ENCODE measurements around the gene B3GAT1.

B3GAT1 gene

GRCh38 chr11:134442246-134442645 is 30.2 kb upstream of the B3GAT1 start:
- DNase-seq (ENCODE audit: insufficient read length, low spot score) (no peak), FAIRE-seq (no peak)
- TF ChIP-seq PAX5 (IDR thresholded peaks at IDR 0.05; ENCODE audit: insufficient read depth, low read length, severe bottlenecking) (no peak), SPI1 (IDR thresholded peaks at IDR 0.05; ENCODE audit: low read depth, low read length) (no peak), POLR2AphosphoS5 (IDR thresholded peaks at IDR 0.05; ENCODE audit: low read depth, low read length) (no peak), TAF1 (IDR thresholded peaks at IDR 0.05; ENCODE audit: low read depth, low read length) (no peak), POU2F2 (IDR thresholded peaks at IDR 0.05; ENCODE audit: low read depth, low read length) (no peak), POLR2A (IDR thresholded peaks at IDR 0.05; ENCODE audit: low read depth, low read length) (no peak)

GRCh38 chr11:134441706-134442105 is 29.7 kb upstream of the B3GAT1 start:
- FAIRE-seq (no peak), DNase-seq (ENCODE audit: insufficient read length, low spot score) (no peak)
- TF ChIP-seq POLR2AphosphoS5 (IDR thresholded peaks at IDR 0.05; ENCODE audit: low read depth, low read length), result no peak
- TF ChIP-seq SPI1 (IDR thresholded peaks at IDR 0.05; ENCODE audit: low read depth, low read length), result no peak
- TF ChIP-seq POU2F2 (IDR thresholded peaks at IDR 0.05; ENCODE audit: low read depth, low read length), result no peak
- no peak for TF ChIP-seq TAF1 (IDR thresholded peaks at IDR 0.05; ENCODE audit: low read depth, low read length)
- TF ChIP-seq PAX5 (IDR thresholded peaks at IDR 0.05; ENCODE audit: insufficient read depth, low read length, severe bottlenecking), result no peak
- TF ChIP-seq POLR2A (IDR thresholded peaks at IDR 0.05; ENCODE audit: low read depth, low read length), result no peak

GRCh38 chr11:134441281-134441680 is 29.2 kb upstream of the B3GAT1 start:
- no peak for DNase-seq (ENCODE audit: insufficient read length, low spot score)
- TF ChIP-seq POLR2AphosphoS5 (IDR thresholded peaks at IDR 0.05; ENCODE audit: low read depth, low read length), result no peak
- TF ChIP-seq PAX5 (IDR thresholded peaks at IDR 0.05; ENCODE audit: insufficient read depth, low read length, severe bottlenecking), result no peak
- TF ChIP-seq TAF1 (IDR thresholded peaks at IDR 0.05; ENCODE audit: low read depth, low read length), result no peak
- no peak for TF ChIP-seq SPI1 (IDR thresholded peaks at IDR 0.05; ENCODE audit: low read depth, low read length)
- TF ChIP-seq POLR2A (IDR thresholded peaks at IDR 0.05; ENCODE audit: low read depth, low read length), result no peak
- no peak for TF ChIP-seq POU2F2 (IDR thresholded peaks at IDR 0.05; ENCODE audit: low read depth, low read length)
- no peak for FAIRE-seq

GRCh38 chr11:134440851-134441250 is 28.8 kb upstream of the B3GAT1 start:
- DNase-seq (ENCODE audit: insufficient read length, low spot score) (no peak), FAIRE-seq (no peak)
- TF ChIP-seq SPI1 (IDR thresholded peaks at IDR 0.05; ENCODE audit: low read depth, low read length), result no peak
- TF ChIP-seq TAF1 (IDR thresholded peaks at IDR 0.05; ENCODE audit: low read depth, low read length), result no peak
- no peak for TF ChIP-seq POU2F2 (IDR thresholded peaks at IDR 0.05; ENCODE audit: low read depth, low read length)
- no peak for TF ChIP-seq POLR2AphosphoS5 (IDR thresholded peaks at IDR 0.05; ENCODE audit: low read depth, low read length)
- TF ChIP-seq PAX5 (IDR thresholded peaks at IDR 0.05; ENCODE audit: insufficient read depth, low read length, severe bottlenecking), result no peak
- no peak for TF ChIP-seq POLR2A (IDR thresholded peaks at IDR 0.05; ENCODE audit: low read depth, low read length)

GRCh38 chr11:134438542-134439537 is 26.8 kb upstream of the B3GAT1 start:
- DNase-seq (ENCODE audit: insufficient read length, low spot score), result no peak
- TF ChIP-seq POLR2A (IDR thresholded peaks at IDR 0.05; ENCODE audit: low read depth, low read length), result no peak
- no peak for TF ChIP-seq POU2F2 (IDR thresholded peaks at IDR 0.05; ENCODE audit: low read depth, low read length)
- TF ChIP-seq POLR2AphosphoS5 (IDR thresholded peaks at IDR 0.05; ENCODE audit: low read depth, low read length), result no peak
- no peak for TF ChIP-seq PAX5 (IDR thresholded peaks at IDR 0.05; ENCODE audit: insufficient read depth, low read length, severe bottlenecking)
- no peak for TF ChIP-seq TAF1 (IDR thresholded peaks at IDR 0.05; ENCODE audit: low read depth, low read length)
- TF ChIP-seq SPI1 (IDR thresholded peaks at IDR 0.05; ENCODE audit: low read depth, low read length), result no peak
- no peak for FAIRE-seq

GRCh38 chr11:134437821-134438220 is 25.8 kb upstream of the B3GAT1 start:
- DNase-seq (ENCODE audit: insufficient read length, low spot score), result no peak
- FAIRE-seq, result no peak
- no peak for TF ChIP-seq PAX5 (IDR thresholded peaks at IDR 0.05; ENCODE audit: insufficient read depth, low read length, severe bottlenecking)
- no peak for TF ChIP-seq SPI1 (IDR thresholded peaks at IDR 0.05; ENCODE audit: low read depth, low read length)
- no peak for TF ChIP-seq POU2F2 (IDR thresholded peaks at IDR 0.05; ENCODE audit: low read depth, low read length)
- TF ChIP-seq POLR2A (IDR thresholded peaks at IDR 0.05; ENCODE audit: low read depth, low read length), result no peak
- TF ChIP-seq POLR2AphosphoS5 (IDR thresholded peaks at IDR 0.05; ENCODE audit: low read depth, low read length), result no peak
- TF ChIP-seq TAF1 (IDR thresholded peaks at IDR 0.05; ENCODE audit: low read depth, low read length), result no peak

- TF ChIP-seq TAF1 (IDR thresholded peaks at IDR 0.05; ENCODE audit: low read depth, low read length), result no peak
- no peak for TF ChIP-seq SPI1 (IDR thresholded peaks at IDR 0.05; ENCODE audit: low read depth, low read length)
- no peak for TF ChIP-seq POLR2AphosphoS5 (IDR thresholded peaks at IDR 0.05; ENCODE audit: low read depth, low read length)
- no peak for TF ChIP-seq POLR2A (IDR thresholded peaks at IDR 0.05; ENCODE audit: low read depth, low read length)
- no peak for TF ChIP-seq POU2F2 (IDR thresholded peaks at IDR 0.05; ENCODE audit: low read depth, low read length)
- no peak for TF ChIP-seq PAX5 (IDR thresholded peaks at IDR 0.05; ENCODE audit: insufficient read depth, low read length, severe bottlenecking)
- FAIRE-seq, result no peak
- DNase-seq (ENCODE audit: insufficient read length, low spot score), result no peak
These were observed 24.7 kb upstream of the B3GAT1 start for GRCh38 chr11:134436781-134437180.

- TF ChIP-seq POLR2AphosphoS5 (IDR thresholded peaks at IDR 0.05; ENCODE audit: low read depth, low read length) (no peak), POLR2A (IDR thresholded peaks at IDR 0.05; ENCODE audit: low read depth, low read length) (no peak), TAF1 (IDR thresholded peaks at IDR 0.05; ENCODE audit: low read depth, low read length) (no peak), PAX5 (IDR thresholded peaks at IDR 0.05; ENCODE audit: insufficient read depth, low read length, severe bottlenecking) (no peak), POU2F2 (IDR thresholded peaks at IDR 0.05; ENCODE audit: low read depth, low read length) (no peak), SPI1 (IDR thresholded peaks at IDR 0.05; ENCODE audit: low read depth, low read length) (no peak)
- no peak for DNase-seq (ENCODE audit: insufficient read length, low spot score)
- FAIRE-seq, result no peak
These were observed 21.8 kb upstream of the B3GAT1 start for GRCh38 chr11:134433806-134434205.

- no peak for FAIRE-seq
- TF ChIP-seq TAF1 (IDR thresholded peaks at IDR 0.05; ENCODE audit: low read depth, low read length) (no peak), POLR2AphosphoS5 (IDR thresholded peaks at IDR 0.05; ENCODE audit: low read depth, low read length) (no peak), PAX5 (IDR thresholded peaks at IDR 0.05; ENCODE audit: insufficient read depth, low read length, severe bottlenecking) (no peak), POU2F2 (IDR thresholded peaks at IDR 0.05; ENCODE audit: low read depth, low read length) (no peak), POLR2A (IDR thresholded peaks at IDR 0.05; ENCODE audit: low read depth, low read length) (no peak), SPI1 (IDR thresholded peaks at IDR 0.05; ENCODE audit: low read depth, low read length) (no peak)
- no peak for DNase-seq (ENCODE audit: insufficient read length, low spot score)
These were observed 21.2 kb upstream of the B3GAT1 start for GRCh38 chr11:134433251-134433650.
